HG02870 (cell line): ENCODE measurements around the gene CALR3.
"Not testable (repeated sequence)": the region's sequence is repeated elsewhere in the genome, so short reads cannot be mapped to it uniquely, and the experiment has no call there.

Experiments used
- ATAC-seq: cut with Tn5 transposase; IDR thresholded peaks from one replicate; pipeline ENCODE4 v1.9.1; 2021; ENCODE audit warnings: mild to moderate bottlenecking, moderate library complexity; ENCODE audit not compliant: unreplicated experiment

The CALR3 gene

GRCh38 chr19:16459680-16460079, 36.3 kb downstream of the CALR3 start:
- no peak for ATAC-seq

GRCh38 chr19:16458391-16459341, 37.3 kb downstream of the CALR3 start:
- no peak for ATAC-seq

DNA sequence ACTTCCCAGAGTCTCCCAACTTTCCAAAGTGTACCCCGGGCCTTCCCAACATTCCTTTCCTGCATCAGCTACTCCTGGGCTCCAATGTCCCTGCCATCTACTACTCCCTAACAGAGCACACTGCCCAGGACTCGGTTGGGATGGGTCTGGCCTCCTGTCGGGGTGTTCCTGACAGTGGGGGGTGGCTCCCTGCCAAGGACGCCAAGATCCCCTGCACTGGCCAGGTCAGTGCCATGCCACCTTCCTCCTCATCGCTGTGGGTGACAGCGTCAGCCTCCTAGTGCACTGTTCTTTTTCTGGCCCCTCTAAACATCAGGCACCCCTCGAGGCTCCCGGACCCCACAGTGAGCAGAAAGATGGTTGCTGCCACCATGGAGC, 38.0 kb downstream of the CALR3 start:
- ATAC-seq = no peak

DNA sequence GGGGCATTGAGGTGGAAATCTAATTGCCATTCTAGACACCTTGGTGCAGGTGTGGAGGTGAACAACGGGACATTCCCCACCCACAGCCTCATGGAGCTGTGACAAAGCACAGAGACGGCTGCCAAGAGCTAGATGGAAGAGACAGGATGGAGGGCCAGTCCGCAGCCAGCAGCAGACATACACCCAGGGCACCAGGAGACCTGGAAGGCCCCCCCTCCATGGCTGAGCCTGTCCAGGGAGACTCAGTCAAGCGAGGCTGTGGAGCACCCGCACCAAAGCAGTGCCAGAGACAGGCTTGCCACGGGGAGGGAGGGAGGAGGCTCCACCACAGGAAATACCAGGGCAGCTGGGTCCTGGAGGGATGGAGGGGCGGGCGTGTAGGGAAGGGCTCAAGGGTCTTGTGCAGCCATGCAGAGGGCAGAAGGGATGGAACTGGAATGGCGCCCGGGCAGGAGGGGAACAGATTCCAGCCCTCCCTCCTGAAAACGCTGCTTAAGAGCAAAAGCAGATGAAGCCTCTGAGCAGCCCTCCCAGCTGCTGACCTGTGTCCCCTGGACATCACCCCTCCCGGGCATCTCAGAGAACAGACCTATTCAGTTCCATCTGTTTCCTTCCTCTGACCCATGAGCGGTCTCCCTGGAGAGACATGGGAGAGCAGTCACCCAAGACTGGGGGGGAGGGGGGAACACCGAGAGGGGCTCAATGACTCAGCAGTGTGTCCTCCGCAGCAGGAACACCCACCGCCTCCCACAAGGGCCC, 38.6 kb downstream of the CALR3 start:
- ATAC-seq = no peak

DNA sequence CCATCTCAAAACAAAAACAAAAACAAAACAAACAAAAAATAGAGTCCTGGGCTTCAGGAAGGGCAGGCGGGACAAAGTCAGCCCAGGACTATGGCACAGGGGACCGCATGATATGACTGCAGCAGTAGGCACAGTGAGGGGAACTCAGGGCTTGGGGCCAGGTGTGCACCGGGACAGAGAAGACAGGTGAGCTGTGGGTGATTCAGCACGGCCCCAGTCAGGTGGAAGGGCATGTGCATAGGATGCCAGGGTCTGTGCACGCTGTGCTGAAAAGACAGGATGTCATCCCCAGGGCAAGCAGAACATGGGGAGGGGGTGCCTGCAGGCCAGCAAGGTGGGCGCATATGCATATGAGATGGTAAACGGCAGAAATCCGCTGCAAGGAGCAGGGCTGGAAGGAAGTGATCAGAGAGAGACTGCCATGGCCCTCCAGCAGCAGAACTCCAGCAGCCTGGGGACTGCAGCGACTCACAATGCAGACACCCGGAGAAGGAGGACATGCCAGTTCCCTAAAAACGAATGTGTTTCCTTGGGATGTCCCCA, 39.2 kb downstream of the CALR3 start:
- no peak for ATAC-seq

DNA sequence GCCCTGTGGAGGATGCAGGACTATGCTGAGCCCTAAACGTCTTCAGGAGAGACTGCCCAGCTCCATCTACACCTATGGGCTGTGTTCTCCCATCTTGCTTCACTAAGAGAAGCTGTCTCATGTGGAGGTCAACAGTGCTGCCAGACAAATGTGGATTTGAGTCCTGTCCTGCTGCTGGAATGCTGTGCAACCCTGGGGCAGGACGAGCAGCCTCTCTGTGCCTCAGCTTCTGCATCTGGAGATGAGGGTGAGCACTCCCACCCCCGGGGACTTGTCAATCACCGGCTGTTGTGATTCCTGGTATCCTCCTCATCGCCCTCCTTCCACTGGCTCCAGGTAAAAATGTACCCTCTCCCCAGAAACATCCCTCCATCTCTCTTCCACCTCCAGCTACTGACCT, 40.5 kb downstream of the CALR3 start:
- ATAC-seq = no peak

GRCh38 chr19:16454351-16454918, 41.5 kb downstream of the CALR3 start:
- ATAC-seq = no peak

DNA sequence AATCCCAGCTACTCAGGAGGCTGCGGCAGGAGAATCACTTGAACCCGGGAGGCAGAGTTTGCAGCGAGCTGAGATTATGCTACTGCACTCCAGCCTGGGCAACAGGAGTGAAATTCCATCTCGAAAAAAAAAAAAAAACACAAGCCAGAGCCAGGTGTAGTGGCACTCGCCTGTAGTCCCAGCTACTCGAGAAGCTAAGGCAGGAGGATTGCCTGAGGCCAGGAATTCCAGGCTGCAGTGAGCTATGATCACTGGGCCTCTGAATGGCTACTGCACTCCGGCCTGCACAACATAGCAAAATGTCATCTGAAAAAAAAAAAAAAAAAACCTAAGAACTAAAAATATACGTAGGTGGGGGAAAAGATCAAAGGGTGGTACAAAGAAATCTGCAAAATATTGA, 43.6 kb downstream of the CALR3 start:
- ATAC-seq = no peak

DNA sequence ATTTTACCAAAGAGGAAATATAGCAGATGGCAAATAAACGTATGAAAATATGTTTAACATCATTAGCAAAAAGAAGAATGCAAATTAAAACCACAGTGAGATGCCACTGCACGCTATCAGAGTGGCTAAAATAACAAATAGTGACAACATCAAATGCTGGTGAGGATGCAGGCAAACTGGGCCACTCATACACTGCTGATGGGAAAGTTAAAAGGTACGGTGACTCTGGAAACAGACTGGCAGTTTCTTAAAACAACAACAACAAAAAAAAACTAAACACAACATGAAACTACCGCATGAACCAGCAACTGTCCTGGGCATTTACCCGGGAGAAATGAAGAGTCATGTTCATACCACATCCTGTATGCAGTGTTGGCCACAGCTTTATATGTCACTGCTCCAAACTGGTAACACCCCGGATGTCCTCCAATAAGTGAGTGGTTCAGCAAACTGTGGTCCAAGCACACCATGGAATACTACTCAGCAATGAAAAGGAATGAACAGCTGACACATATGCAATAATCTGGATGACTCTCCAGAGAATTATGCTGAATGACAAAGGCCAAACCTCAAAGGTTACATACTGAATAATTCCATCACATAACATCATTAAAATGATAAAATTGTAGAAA, 46.5 kb downstream of the CALR3 start:
- ATAC-seq = no peak

GRCh38 chr19:16448872-16449271, 47.1 kb downstream of the CALR3 start:
- ATAC-seq = not testable (repeated sequence)

- ATAC-seq = no peak
Observed at GRCh38 chr19:16446724-16447368, 49.1 kb downstream of the CALR3 start.

DNA sequence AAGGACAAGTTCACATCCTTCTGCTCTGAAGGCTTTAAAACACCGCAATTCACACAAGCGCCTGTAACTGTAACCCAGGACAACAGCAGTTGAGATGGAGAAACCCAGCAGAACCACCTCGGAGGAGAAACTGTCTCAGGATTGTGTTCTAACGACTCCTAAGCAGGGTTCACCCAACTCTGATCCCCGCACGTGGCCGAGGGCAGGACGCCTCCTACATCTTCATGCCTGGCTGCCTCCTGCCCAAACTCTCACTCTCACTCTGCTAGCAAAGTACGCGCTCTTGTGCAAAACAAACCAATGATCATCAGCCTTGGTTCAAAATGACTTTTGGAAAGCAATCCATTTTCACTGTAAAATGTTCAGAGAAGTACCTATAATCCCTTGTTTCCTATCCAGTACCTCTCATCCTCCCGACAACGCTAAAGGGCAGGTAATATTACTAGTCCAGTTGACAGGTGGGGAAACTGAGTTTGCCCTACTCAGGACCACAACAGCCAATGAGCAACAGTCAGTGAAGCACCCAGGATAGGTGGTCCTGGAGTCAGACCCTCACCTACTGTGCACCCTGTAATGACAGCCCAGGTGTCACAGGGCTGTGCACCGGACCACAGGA, 49.8 kb downstream of the CALR3 start:
- peak; percentile 34 for ATAC-seq

GRCh38 chr19:16445238-16446107, 50.5 kb downstream of the CALR3 start:
- no peak for ATAC-seq

DNA sequence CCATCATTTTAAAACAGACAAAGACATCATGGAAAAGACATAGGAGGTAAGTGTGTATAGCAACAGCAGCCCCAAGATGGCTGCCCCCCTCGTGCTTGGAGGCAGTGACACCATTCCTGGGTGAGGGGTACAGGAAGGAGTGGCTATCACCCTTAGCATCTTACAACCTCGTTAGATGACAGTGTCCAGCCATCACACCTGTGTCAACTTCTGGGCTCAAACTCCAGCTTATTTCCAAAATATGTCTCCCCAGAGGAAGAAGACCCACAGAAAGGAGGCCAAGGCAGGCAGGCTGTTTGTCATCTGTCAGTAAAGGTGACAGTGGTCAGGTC, 51.7 kb downstream of the CALR3 start:
- ATAC-seq = no peak

DNA sequence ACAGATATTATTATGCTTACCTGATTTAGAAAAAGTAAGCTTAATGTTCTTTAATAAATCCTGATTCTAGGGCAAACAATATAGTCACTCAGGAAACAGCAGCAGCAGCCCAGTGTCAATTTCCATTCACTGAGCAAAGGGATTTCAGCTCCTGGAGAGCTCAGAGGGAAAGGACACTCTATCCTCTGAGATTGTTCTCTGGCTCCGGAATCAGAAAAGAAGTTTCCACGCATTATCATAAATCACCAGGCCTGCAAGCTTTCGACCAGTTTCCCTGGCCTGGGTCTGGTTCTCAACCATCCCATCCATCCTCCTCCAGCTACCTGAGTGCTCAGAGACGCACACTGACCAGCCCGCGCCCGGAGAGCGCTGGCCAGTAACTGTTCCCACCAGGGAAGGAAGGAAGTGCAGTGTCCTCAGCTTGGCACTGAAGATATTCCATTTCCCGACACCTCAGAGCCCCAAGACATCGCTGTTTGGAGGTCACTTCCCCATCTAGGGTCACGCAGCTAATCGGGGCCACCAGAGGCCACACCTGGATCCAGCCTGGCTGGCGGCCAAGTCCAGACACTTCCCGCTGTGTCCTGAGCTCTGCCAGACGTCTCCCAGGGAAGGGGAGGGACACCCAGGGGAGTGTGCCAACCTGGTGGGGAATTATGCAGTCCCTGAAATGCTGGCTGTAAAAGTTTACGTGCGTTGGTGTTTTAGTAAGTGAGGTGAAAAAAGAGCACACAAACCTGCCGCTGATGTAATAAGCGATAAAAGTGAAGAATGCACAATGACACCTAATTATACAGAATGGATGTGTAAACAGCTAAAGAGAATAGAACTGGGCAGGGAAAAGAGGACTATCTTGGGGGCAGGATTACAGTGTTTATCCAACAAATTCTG, 53.3 kb downstream of the CALR3 start:
- ATAC-seq = no peak

GRCh38 chr19:16441661-16442162, 54.3 kb downstream of the CALR3 start:
- ATAC-seq = no peak

- ATAC-seq = no peak
Observed at GRCh38 chr19:16436780-16437332, 59.1 kb downstream of the CALR3 start.
